ENCODE results near the gene NXNL2.

Gene NXNL2

GRCh38 chr9:88533951-88534455, 975 bp upstream of the NXNL2 start:
- peak; percentile 77 for DNase-seq

- peak; percentile 67 for DNase-seq
These were observed 446 bp downstream of the NXNL2 start for GRCh38 chr9:88535226-88536022.

- no peak for DNase-seq
These were observed 996 bp downstream of the NXNL2 start for GRCh38 chr9:88536023-88536324.

- peak; percentile 11 for DNase-seq
These were observed 2.2 kb downstream of the NXNL2 start for GRCh38 chr9:88536951-88537760.

- peak; percentile 32 for DNase-seq
These were observed 2.7 kb downstream of the NXNL2 start for GRCh38 chr9:88537761-88538091.

- no peak for DNase-seq
These were observed 3.5 kb downstream of the NXNL2 start for GRCh38 chr9:88538311-88539085.

- no peak for DNase-seq
These were observed 4.3 kb downstream of the NXNL2 start for GRCh38 chr9:88539246-88539645.

GRCh38 chr9:88540251-88540763, 5.3 kb downstream of the NXNL2 start:
- DNase-seq, result no peak

GRCh38 chr9:88544245-88544644, 9.3 kb downstream of the NXNL2 start:
- peak; percentile 41 for DNase-seq

GRCh38 chr9:88551546-88552137, 16.7 kb downstream of the NXNL2 start:
- DNase-seq, result no peak

- no peak for DNase-seq
These were observed 18.4 kb downstream of the NXNL2 start for GRCh38 chr9:88553350-88553749.

GRCh38 chr9:88555268-88555980, 20.4 kb downstream of the NXNL2 start:
- DNase-seq, result no peak

- no peak for DNase-seq
These were observed 24.7 kb downstream of the NXNL2 start for GRCh38 chr9:88559661-88560060.

GRCh38 chr9:88567870-88568269, 32.9 kb downstream of the NXNL2 start:
- DNase-seq, result no peak

GRCh38 chr9:88571419-88571818, 36.4 kb downstream of the NXNL2 start:
- no peak for DNase-seq

- no peak for DNase-seq
These were observed 37.7 kb downstream of the NXNL2 start for GRCh38 chr9:88572684-88573083.

GRCh38 chr9:88574953-88575352, 40.0 kb downstream of the NXNL2 start:
- no peak for DNase-seq

- no peak for DNase-seq
These were observed 42.5 kb downstream of the NXNL2 start for GRCh38 chr9:88577256-88578120.

- DNase-seq, result peak; percentile 62
These were observed 43.4 kb downstream of the NXNL2 start for GRCh38 chr9:88578121-88579049.
